T-helper 9 cell (primary cell): ENCODE results near the gene MED27.
A peak's percentile ranks its signal among the peaks of the same experiment; 100 is the strongest.

Experiments
- DNase-seq: peaks from one replicate; pipeline ENCODE4 v3.0.0-alpha.2; 2020

The MED27 gene

GRCh38 chr9:131848570-131849160, 231.0 kb downstream of the MED27 start:
- no peak for DNase-seq

DNA sequence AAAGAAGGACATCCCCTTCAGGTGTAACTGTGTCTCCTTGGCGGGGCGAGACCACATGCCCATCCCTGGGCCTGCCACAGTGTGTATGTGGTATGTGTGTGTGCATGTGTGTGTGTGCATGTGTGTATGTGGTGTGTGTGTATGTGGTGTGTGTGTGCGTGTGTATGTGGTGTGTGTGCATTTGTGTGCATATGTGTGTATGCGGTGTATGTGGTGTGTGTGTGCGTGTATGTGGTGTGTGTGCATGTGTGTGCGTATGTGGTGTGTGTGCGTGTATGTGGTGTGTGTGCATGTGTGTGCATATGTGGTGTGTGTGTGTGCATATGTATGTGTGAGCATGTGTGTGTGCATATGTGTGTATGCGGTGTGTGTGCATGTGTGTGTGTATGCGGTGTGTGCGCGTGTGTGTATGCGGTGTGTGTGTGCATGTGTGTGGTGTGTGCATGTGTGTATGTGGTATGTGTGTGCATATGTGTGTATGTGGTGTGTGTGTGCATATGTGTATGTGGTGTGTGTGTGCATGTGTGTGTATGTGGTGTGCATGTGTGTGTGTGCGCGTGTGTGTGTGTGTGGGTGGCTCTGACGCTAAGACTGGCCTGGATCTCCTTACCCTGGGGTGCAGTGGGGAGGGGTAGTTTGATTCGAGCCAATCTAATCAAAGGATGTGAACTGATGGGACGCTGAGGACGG, 231.9 kb downstream of the MED27 start:
- DNase-seq, result no peak

- DNase-seq, result no peak
These were observed 234.1 kb downstream of the MED27 start for GRCh38 chr9:131845305-131846298.

DNA sequence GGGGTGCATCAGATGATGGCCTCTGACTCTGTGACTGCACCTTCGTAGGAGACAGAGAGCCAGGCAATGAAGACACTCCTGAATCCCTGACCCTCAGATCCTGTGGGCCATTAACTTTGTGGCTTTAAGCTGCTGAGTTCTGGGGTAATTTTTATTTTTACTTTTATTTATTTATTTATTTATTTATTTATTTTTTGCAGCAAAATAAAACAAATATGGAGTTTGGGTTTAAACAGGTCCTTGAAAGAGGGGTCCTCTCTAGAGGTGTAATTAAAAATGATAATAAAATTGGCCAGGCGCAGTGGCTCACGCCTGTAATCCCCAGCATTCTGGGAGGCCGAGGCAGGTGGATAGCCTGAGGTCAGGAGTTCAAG, 234.9 kb downstream of the MED27 start:
- no peak for DNase-seq

DNA sequence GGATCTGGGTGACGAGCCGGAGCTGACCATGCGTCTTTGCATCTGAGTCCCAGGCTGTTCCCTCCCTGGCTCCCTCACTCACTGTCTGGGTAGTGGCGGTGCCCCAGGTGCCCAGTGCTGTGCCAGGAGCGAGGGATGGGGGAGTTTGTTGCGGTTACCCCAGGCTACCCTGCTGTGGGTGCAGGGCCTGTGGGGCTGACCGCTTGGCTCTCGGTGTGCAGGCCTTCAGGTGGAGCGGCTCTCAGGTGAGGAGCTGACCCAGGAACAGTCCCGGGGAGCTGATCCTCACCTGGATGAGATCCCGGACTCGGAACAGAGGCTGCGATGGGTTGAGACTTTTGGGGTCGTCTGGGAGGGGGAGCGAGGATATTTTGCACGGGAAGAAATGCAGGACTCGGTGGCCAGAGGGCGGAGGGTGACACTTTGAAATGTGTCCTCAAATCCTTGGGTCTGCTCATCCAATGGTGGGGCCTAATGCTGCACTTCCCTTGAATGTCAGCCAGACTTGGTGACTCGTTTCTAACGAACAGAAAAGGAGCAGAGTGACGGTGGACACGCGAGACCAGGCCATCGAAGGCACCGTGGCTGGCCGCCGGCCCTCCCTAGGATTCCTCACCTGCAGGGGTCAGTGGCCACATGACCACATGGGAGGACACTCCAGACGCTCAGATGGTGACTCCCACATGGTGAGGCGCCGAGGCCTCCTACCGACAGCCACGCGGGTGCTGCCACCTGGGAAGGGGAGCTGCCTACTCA, 235.5 kb downstream of the MED27 start:
- DNase-seq, result no peak

GRCh38 chr9:131841765-131842318, 237.8 kb downstream of the MED27 start:
- DNase-seq, result no peak

DNA sequence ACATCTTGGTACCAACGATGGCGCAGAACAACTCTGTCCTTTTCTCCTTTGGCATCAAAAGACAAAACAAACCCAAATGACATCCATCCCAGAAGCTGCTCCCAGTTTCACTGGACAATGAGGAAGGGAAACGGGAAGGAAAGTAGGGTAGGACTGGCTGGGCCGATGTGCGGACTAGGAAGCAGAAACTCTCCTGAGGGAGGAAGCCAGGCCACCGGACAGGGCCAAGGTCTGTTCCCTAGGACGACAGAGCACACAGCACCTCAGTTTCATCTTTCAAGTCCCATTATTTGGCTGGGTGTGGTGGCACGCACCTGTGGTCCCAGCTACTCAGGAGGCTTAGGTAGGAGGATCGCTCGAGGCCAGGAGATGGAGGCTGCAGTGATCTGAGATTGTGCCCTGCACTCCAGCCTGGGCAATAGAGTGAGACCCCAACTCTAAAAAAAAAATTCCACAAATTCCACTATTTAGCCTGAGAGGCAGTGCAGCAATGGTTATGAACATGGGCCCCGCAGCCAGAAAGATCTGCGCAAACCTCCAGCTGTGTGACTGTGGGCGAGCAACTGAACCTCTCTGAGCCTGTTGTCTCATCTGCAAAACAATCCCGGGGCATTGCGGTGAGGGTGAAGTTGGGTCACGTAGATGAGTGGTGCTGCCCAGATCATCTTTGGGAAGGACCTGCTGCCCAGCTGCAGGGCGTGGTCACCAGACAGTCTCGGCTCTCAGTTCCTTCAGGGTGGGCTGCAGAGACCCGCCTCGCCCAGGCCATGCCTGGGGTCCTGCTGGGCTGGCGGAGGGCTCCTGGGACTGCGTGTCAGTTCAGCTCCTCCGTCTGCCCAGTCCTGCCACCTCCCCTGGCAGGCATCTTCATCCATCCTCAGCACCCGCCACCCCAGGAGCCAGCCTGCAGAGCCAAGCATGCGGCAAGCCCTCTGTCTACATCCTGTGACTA, 238.6 kb downstream of the MED27 start:
- DNase-seq, result no peak

- no peak for DNase-seq
These were observed 239.4 kb downstream of the MED27 start for GRCh38 chr9:131840220-131840619.

GRCh38 chr9:131839281-131840084, 240.2 kb downstream of the MED27 start:
- peak; percentile 36 for DNase-seq

- DNase-seq, result no peak
These were observed 241.0 kb downstream of the MED27 start for GRCh38 chr9:131838530-131839280.

GRCh38 chr9:131837836-131838235, 241.8 kb downstream of the MED27 start:
- DNase-seq, result no peak

- no peak for DNase-seq
These were observed 242.4 kb downstream of the MED27 start for GRCh38 chr9:131837316-131837715.

- DNase-seq, result no peak
These were observed 242.9 kb downstream of the MED27 start for GRCh38 chr9:131836607-131837315.

- no peak for DNase-seq
These were observed 243.6 kb downstream of the MED27 start for GRCh38 chr9:131836021-131836420.

DNA sequence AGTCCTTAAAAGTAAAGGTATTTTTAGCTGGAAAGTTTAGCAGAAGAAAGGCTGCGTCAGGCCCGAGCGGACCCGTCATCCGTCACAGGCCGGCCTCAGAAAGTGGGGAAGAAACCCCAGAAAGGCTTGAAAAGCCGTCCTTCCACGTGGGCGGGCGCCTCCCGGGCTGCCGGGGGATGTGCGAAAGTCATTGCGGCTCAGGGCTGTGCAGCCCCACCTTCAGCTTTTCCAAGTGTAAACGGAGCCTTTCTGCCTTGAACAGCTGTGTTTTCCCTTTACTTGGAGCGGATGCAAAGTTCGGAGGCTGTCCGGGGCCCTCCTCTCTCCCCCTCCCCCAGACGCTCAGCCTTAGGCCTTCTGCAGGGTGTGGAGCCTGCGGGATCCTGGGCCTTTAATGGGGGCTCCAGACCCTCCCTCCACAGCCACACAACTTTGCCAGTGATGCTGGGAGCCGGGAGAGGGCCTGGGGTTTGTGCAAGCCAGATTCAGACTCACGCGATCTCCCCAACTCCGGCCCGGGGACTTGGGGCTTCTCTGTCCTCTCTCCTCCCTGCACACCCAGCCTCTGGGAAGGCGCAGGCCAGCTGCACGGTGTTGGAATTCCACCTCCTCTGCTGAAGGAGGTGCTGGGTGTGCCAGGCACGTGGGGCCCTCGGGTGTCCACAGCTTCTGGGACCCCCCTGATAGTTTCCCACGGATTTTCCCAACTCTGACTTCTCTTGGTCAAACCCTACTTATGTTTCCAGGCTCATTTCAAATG, 244.3 kb downstream of the MED27 start:
- DNase-seq, result no peak

DNA sequence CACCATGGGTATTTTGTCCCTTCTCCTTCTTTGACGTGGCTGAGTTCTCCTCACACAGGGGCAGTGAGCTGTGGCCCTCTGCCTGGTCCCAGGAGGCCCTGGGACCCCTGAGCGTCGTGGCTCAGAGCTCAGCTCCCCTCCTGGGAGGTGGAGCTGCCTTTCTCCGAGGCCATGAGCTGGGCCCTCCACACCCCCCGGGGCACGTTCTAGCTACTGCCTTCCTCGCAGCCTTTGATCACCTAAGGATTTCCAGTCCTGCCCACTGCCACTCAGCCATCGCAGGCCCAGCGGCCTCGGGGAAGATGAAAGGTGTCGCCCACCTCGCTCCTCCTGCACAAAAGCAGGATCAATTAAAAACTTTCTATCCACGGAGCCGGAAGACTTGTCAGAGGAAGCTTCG, 244.9 kb downstream of the MED27 start:
- no peak for DNase-seq

- no peak for DNase-seq
These were observed 245.8 kb downstream of the MED27 start for GRCh38 chr9:131833906-131834305.

DNA sequence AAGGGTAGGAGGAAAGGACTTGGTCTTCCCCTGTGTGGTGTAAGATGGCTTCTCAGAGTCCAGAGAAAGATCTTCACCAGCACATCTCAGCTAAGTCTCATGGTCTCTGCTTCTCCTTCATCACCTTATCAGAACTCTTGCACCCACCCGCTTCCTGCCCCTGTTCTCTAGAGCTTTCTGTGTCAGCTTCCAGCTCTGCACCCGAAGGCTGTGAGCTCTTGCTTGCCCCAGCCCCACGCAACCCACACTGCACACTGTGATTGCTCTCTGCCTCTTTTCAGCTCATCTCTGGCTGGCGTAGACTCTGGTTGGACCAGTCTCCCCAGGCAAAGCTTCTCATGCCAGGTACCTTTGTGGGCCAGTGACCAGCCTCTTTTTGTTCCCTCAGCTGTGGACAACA, 246.6 kb downstream of the MED27 start:
- DNase-seq, result no peak
